ENCODE measurements around the gene EMP2. TPM values are rescaled to one million over a fixed set of nuclear protein-coding genes. Genes with fewer than 3 reads are reported as not detected.

EMP2 gene
- total RNA-seq, 2 experiments from 2014 or later = not detected

DNA sequence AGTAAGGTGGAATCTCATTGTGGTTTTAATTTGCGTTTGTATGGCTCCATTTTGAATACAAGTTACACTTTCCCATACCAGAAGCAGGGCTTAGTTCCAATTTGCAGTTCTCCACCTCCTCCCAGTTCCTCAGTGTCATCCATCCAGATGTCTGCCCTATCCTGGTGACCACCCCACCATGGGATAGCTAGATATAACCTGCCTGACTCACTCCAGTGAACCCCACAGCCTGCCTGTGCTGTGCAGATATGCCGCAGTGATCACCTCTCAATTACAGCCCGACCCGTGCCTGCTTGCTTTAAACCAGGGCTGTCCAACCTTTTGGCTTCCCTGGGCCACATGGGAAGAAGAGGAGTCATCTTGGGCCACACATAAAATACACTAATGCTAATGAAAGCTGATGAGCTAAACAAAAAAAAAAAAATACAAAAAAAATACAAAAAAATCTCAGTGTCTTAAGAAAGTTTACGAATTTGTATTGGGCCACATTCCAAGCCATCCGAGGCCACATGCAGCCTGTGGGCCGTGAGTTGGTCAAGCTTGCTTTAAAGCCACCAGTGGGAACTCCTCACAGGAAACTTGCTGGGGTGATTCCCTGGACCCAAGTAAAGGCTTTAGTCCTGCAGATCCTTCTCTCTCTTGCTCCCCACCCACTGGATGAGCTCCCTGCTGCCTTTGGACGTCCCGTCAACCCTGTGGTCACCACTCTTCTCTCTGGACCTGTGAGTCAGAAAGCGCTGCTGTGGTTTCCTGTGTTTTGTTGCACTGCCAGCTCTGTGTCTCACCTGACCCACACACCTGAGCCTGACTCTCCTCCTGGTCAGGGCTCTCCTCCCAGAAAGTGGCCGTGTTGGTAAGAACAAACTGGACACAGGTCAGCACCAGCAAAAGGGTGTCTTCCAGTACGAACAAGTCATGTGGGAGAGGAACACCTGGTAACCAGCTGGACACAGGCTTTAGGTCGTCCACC is 83.0 kb downstream of the EMP2 start:
- TF ChIP-seq, protein P1, sequence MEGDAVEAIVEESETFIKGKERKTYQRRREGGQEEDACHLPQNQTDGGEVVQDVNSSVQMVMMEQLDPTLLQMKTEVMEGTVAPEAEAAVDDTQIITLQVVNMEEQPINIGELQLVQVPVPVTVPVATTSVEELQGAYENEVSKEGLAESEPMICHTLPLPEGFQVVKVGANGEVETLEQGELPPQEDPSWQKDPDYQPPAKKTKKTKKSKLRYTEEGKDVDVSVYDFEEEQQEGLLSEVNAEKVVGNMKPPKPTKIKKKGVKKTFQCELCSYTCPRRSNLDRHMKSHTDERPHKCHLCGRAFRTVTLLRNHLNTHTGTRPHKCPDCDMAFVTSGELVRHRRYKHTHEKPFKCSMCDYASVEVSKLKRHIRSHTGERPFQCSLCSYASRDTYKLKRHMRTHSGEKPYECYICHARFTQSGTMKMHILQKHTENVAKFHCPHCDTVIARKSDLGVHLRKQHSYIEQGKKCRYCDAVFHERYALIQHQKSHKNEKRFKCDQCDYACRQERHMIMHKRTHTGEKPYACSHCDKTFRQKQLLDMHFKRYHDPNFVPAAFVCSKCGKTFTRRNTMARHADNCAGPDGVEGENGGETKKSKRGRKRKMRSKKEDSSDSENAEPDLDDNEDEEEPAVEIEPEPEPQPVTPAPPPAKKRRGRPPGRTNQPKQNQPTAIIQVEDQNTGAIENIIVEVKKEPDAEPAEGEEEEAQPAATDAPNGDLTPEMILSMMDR (IDR thresholded peaks at IDR 0.05) = no peak
- H3K4me3 Mint-ChIP-seq = no peak overlapping the region
- intact Hi-C loops (cut with micrococcal nuclease) = no loop called here
- POLR2A ChIA-PET = interaction anchor here (0.7 kb wide), 1 partner anchor 15 kb away, joined by 3 read pairs; no protein-coding TSS in a partner anchor
- ATAC-seq (peak; percentile 48), DNase-seq (peak; percentile 35)
- H3K9me3 Mint-ChIP-seq = peaks cover 30% of the 10 kb centered on the region
- no peak overlapping the region for H3K27ac Mint-ChIP-seq
- H3K36me3 Mint-ChIP-seq (ENCODE audit: low read depth) = peaks cover 8% of the 10 kb centered on the region
- H3K4me1 Mint-ChIP-seq (ENCODE audit: low read depth) = peaks cover 2% of the 10 kb centered on the region
- CTCF ChIA-PET = interaction anchor here (1.0 kb wide), 1 partner anchor 105 kb away, joined by 3 read pairs; no protein-coding TSS in a partner anchor
- H3K27me3 Mint-ChIP-seq = no peaks in the 10 kb centered on the region

DNA sequence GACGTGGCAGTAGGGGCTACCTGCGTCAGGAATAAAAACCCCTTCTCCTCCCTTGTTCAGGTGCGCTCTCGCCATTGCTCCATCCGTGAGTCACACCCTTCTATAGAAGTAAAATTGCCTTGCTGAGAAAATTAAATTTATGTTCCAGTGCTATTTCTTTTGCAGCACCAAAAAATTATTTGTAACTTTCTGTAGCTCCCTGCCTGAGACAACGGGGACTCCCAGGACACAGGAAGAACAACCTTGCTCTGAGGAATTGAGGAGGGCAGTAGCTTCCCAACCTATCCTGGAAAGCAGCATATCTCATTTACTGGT is 85.4 kb downstream of the EMP2 start:
- Mint-ChIP-seq H3K27me3 (no peaks in the 10 kb centered on the region), H3K36me3 (ENCODE audit: low read depth) (peaks cover 8% of the 10 kb centered on the region), H3K4me3 (no peak overlapping the region), H3K9me3 (peaks cover 30% of the 10 kb centered on the region), H3K4me1 (ENCODE audit: low read depth) (no peaks in the 10 kb centered on the region), H3K27ac (no peak overlapping the region)
- TF ChIP-seq, protein P1 (IDR thresholded peaks at IDR 0.05) = no peak
- POLR2A ChIA-PET = no interaction called here
- DNase-seq (no peak), ATAC-seq (no peak)
- intact Hi-C loops (cut with micrococcal nuclease) = no loop called here
- CTCF ChIA-PET = no interaction called here

DNA sequence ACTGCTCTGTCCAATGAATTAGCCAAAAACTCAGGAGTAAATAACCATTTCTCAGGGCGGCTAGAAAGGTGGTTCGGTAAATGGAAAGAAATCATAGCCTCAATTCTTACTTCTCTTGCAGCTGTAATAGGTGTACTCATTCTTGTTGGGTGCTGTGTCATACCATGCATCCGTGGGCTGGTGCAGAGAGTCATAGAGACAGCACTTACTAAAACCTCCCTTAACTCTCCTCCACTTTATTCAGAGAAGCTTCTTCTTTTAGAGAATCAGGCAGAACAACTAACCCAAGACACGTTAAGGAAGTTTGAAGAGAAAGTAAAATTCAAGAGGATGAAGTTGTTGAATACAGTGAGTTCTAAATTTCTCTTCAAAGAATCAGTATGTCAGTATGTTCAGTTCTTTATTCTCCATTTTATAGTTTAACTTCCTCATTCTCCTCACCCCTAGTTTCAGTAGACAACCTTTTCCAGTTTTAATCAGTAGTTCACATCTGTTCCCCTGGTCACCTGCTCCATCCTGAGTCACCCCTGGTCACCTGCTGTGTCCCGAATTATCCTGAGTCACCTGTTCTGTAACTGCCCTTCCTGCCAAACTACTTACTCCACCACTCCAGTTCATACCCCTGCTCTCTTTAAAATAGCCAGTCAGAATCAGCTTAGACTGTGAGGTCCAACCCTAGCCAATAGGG is 85.9 kb downstream of the EMP2 start:
- TF ChIP-seq, protein P1 (IDR thresholded peaks at IDR 0.05) = no peak
- ChIA-PET CTCF (interaction anchor here (1.1 kb wide), 1 partner anchor 15 kb away, joined by 3 read pairs; no protein-coding TSS in a partner anchor), POLR2A (no interaction called here)
- intact Hi-C loops (cut with micrococcal nuclease) = no loop called here
- ATAC-seq (no peak), DNase-seq (no peak)
- peaks cover 8% of the 10 kb centered on the region for H3K36me3 Mint-ChIP-seq (ENCODE audit: low read depth)
- no peak overlapping the region for H3K27ac Mint-ChIP-seq
- no peaks in the 10 kb centered on the region for H3K4me1 Mint-ChIP-seq (ENCODE audit: low read depth)
- no peaks in the 10 kb centered on the region for H3K27me3 Mint-ChIP-seq
- no peak overlapping the region for H3K4me3 Mint-ChIP-seq
- H3K9me3 Mint-ChIP-seq = peaks cover 30% of the 10 kb centered on the region

DNA sequence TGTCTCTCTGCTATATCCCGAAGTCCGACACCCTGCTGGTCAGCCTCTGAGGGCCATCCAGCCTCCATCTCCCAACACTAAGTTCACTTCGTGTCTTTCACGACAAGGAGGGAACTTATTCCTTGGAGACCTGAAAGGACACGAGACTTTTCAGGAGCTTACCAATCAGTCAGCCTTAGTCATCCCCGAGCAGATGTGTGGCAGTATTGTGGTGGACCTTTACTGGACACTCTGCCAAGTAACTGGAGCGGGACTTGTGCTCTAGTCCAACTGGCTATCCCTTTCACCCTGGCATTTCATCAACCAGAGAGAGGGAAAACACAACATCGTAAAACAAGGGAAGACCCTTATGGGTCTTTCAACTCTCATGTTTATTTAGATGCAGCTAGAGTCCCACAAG is 87.1 kb downstream of the EMP2 start:
- Mint-ChIP-seq H3K27ac (no peak overlapping the region), H3K4me3 (no peak overlapping the region), H3K9me3 (peaks cover 30% of the 10 kb centered on the region), H3K36me3 (ENCODE audit: low read depth) (peaks cover 8% of the 10 kb centered on the region), H3K27me3 (no peaks in the 10 kb centered on the region), H3K4me1 (ENCODE audit: low read depth) (no peaks in the 10 kb centered on the region)
- no peak for ATAC-seq
- CTCF ChIA-PET = interaction anchor here (1.1 to 2.0 kb wide), 4 partner anchors 17 to 238 kb away, joined by 3 to 6 read pairs (median 4); no protein-coding TSS in a partner anchor
- intact Hi-C loops (cut with micrococcal nuclease) = no loop called here
- POLR2A ChIA-PET = no interaction called here
- DNase-seq = no peak
- TF ChIP-seq, protein P1 (IDR thresholded peaks at IDR 0.05) = no peak

DNA sequence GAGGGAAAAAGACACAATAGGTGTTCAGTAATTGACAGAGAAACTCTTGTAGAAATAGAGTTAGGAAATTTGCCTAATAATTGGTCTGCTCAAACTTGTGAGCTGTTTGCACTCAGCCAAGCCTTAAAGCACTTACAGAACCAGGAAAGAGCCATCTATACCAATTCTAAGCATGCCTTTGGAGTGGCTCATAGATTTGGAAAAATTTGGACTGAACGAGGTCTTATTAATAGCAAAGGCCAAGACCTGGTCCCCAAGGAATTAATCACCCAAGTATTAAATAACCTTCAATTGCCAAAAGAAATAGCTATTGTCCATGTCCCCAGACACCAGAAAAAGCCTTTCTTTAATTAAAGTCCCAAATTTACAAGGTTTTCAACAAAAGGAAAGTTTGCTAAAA is 90.3 kb downstream of the EMP2 start:
- TF ChIP-seq, protein P1 (IDR thresholded peaks at IDR 0.05) = no peak
- Mint-ChIP-seq H3K36me3 (ENCODE audit: low read depth) (peaks cover 4% of the 10 kb centered on the region), H3K27ac (no peak overlapping the region), H3K4me3 (no peak overlapping the region), H3K9me3 (peaks cover 21% of the 10 kb centered on the region), H3K4me1 (ENCODE audit: low read depth) (no peaks in the 10 kb centered on the region), H3K27me3 (no peaks in the 10 kb centered on the region)
- ChIA-PET POLR2A (no interaction called here), CTCF (no interaction called here)
- intact Hi-C loops (cut with micrococcal nuclease) = no loop called here
- ATAC-seq (no peak), DNase-seq (no peak)
